ENCODE measurements around the gene KPNA2. TPM values are rescaled to one million over a fixed set of nuclear protein-coding genes. Genes with fewer than 3 reads are reported as not detected.

The KPNA2 gene
- total and polyA plus RNA-seq, 2 of the 13 experiments (the other 11 are each of a cell fraction or from before 2014, with no cell fraction given): 111 to 305 TPM

GRCh38 chr17:67993153-67993997 lies 42.2 kb upstream of the KPNA2 start (continued):
- TF ChIP-seq, protein P1, sequence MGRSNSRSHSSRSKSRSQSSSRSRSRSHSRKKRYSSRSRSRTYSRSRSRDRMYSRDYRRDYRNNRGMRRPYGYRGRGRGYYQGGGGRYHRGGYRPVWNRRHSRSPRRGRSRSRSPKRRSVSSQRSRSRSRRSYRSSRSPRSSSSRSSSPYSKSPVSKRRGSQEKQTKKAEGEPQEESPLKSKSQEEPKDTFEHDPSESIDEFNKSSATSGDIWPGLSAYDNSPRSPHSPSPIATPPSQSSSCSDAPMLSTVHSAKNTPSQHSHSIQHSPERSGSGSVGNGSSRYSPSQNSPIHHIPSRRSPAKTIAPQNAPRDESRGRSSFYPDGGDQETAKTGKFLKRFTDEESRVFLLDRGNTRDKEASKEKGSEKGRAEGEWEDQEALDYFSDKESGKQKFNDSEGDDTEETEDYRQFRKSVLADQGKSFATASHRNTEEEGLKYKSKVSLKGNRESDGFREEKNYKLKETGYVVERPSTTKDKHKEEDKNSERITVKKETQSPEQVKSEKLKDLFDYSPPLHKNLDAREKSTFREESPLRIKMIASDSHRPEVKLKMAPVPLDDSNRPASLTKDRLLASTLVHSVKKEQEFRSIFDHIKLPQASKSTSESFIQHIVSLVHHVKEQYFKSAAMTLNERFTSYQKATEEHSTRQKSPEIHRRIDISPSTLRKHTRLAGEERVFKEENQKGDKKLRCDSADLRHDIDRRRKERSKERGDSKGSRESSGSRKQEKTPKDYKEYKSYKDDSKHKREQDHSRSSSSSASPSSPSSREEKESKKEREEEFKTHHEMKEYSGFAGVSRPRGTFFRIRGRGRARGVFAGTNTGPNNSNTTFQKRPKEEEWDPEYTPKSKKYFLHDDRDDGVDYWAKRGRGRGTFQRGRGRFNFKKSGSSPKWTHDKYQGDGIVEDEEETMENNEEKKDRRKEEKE (IDR thresholded peaks at IDR 0.05): no peak
- TF ChIP-seq KDM5A (IDR thresholded peaks at IDR 0.05; ENCODE audit: borderline replicate concordance, low read length) (peak; percentile 60; the same call in 1 of the 2 replicates), HMGA1 (CRISPR knock-in tag; conservative IDR thresholded peaks at IDR 0.05) (no peak), CBX5 (CRISPR knock-in tag; IDR thresholded peaks at IDR 0.05; ENCODE audit: borderline replicate concordance) (no peak), ZNF547 (CRISPR knock-in tag; IDR thresholded peaks at IDR 0.05) (peak; percentile 48; the same call in 1 of the 2 replicates), RNF2 (conservative IDR thresholded peaks at IDR 0.05; ENCODE audit: low read depth) (peak; percentile 97), ZNF605 (CRISPR knock-in tag; IDR thresholded peaks at IDR 0.05) (no peak), HOXA5 (CRISPR knock-in tag; IDR thresholded peaks at IDR 0.05) (peak; percentile 64; the same call in 1 of the 2 replicates), HOXD1 (CRISPR knock-in tag; IDR thresholded peaks at IDR 0.05) (no peak), TAF1 (CRISPR knock-in tag; IDR thresholded peaks at IDR 0.05) (peak; percentile 30; the same call in 1 of the 2 replicates), YY1 (IDR thresholded peaks at IDR 0.05; ENCODE audit: insufficient read depth, insufficient replicate concordance, low read depth, low read length) (peak; percentile 35), ZFP82 (CRISPR knock-in tag; IDR thresholded peaks at IDR 0.05; ENCODE audit: borderline replicate concordance) (peak; percentile 91; the same call in 1 of the 2 replicates), ZSCAN25 (CRISPR knock-in tag; IDR thresholded peaks at IDR 0.05) (no peak), TP53 (CRISPR knock-in tag; conservative IDR thresholded peaks at IDR 0.05) (no peak), ZMAT5 (CRISPR knock-in tag; IDR thresholded peaks at IDR 0.05; ENCODE audit: borderline replicate concordance, low read depth) (no peak), ATRX (CRISPR knock-in tag; IDR thresholded peaks at IDR 0.05; ENCODE audit: borderline replicate concordance) (no peak), ETV5 (CRISPR knock-in tag; IDR thresholded peaks at IDR 0.05; ENCODE audit: borderline replicate concordance) (no peak; the same call in 1 of the 2 replicates), ZMAT3 (CRISPR knock-in tag; conservative IDR thresholded peaks at IDR 0.05) (0 out of 2 replicates have a peak, but pooled peaks have one; percentile 18), RORA (CRISPR knock-in tag; IDR thresholded peaks at IDR 0.05) (no peak), HES4 (CRISPR knock-in tag; IDR thresholded peaks at IDR 0.05; ENCODE audit: borderline replicate concordance) (no peak), THYN1 (CRISPR knock-in tag; IDR thresholded peaks at IDR 0.05; ENCODE audit: borderline replicate concordance, low read depth) (no peak), NFRKB (IDR thresholded peaks at IDR 0.05) (no peak)
- TF ChIP-seq, protein P2, sequence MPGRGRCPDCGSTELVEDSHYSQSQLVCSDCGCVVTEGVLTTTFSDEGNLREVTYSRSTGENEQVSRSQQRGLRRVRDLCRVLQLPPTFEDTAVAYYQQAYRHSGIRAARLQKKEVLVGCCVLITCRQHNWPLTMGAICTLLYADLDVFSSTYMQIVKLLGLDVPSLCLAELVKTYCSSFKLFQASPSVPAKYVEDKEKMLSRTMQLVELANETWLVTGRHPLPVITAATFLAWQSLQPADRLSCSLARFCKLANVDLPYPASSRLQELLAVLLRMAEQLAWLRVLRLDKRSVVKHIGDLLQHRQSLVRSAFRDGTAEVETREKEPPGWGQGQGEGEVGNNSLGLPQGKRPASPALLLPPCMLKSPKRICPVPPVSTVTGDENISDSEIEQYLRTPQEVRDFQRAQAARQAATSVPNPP (CRISPR knock-in tag; IDR thresholded peaks at IDR 0.05): no peak
- TF ChIP-seq, protein P3, sequence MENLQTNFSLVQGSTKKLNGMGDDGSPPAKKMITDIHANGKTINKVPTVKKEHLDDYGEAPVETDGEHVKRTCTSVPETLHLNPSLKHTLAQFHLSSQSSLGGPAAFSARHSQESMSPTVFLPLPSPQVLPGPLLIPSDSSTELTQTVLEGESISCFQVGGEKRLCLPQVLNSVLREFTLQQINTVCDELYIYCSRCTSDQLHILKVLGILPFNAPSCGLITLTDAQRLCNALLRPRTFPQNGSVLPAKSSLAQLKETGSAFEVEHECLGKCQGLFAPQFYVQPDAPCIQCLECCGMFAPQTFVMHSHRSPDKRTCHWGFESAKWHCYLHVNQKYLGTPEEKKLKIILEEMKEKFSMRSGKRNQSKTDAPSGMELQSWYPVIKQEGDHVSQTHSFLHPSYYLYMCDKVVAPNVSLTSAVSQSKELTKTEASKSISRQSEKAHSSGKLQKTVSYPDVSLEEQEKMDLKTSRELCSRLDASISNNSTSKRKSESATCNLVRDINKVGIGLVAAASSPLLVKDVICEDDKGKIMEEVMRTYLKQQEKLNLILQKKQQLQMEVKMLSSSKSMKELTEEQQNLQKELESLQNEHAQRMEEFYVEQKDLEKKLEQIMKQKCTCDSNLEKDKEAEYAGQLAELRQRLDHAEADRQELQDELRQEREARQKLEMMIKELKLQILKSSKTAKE (CRISPR knock-in tag; IDR thresholded peaks at IDR 0.05; ENCODE audit: borderline replicate concordance): no peak

Measured in HepG2 (cell line).